Liver (tissue), 3 donors: Measurements from ENCODE around the gene SHD.

Experiments
- ATF3 ChIP-seq: IDR thresholded peaks from 2 replicates; pipeline ENCODE4 v1.6.1; 2016; ENCODE audit warnings: antibody characterized with exemption
- CTCF ChIP-seq: fragments of 150-350 bp; IDR thresholded peaks from 2 replicates; pipeline ENCODE4 v1.5.1; 2017; ENCODE audit warnings: improper control_type of control experiment, low read depth, low read length; ENCODE audit not compliant: missing input control
- FOXA1 ChIP-seq: IDR thresholded peaks from 2 replicates; pipeline ENCODE4 v1.6.1; 2016; ENCODE audit warnings: antibody characterized with exemption
- JUND ChIP-seq, 2 donors: IDR thresholded peaks; 2 replicates each; pipeline ENCODE4 v1.6.1; 2016; ENCODE audit warnings: antibody characterized with exemption in 2 of 2
- MAX ChIP-seq: IDR thresholded peaks from 2 replicates; pipeline ENCODE4 v1.6.1; 2016; ENCODE audit warnings: antibody characterized with exemption
- REST ChIP-seq: IDR thresholded peaks from 2 replicates; pipeline ENCODE4 v1.6.1; 2016; ENCODE audit warnings: antibody characterized with exemption, mild to moderate bottlenecking
- SP1 ChIP-seq: IDR thresholded peaks from 2 replicates; pipeline ENCODE4 v1.6.1; 2018; ENCODE audit warnings: antibody characterized with exemption, mild to moderate bottlenecking
- TAF1 ChIP-seq: conservative IDR thresholded peaks from 2 replicates; pipeline ENCODE4 v1.6.1; 2016; ENCODE audit warnings: antibody characterized with exemption, mild to moderate bottlenecking
- ZBTB33 ChIP-seq: IDR thresholded peaks from 2 replicates; pipeline ENCODE4 v1.6.1; 2016; ENCODE audit warnings: antibody characterized with exemption
- donor health status: healthy.
- donor health status: healthy.

- TF ChIP-seq CTCF (no peak), SP1 (no peak), REST (no peak), ZBTB33 (no peak), JUND (IDR thresholded peaks at IDR 0.05) (no peak), FOXA1 (no peak), ATF3 (no peak), TAF1 (no peak), MAX (no peak)
Measured at GRCh38 chr19:4238831-4239230, 40.2 kb upstream of the SHD start.
